DND-41 (cell line): ENCODE results near the gene TCF7L2.

ENCODE experiments used
- ATAC-seq: fragments of 200-7000 bp; cut with Tn5 transposase; 3 replicates; pipeline ENCODE4 v1.9.1; 2021; ENCODE audit warnings: low read depth; ENCODE audit not compliant: insufficient read depth
- DNase-seq: peaks from one replicate; pipeline ENCODE4 v3.0.0-alpha.2; 2020
- H2AFZ ChIP-seq: 2 replicates; pipeline ENCODE4 v1.6.0; 2012; ENCODE audit warnings: low read depth, low read length
- H3K27ac ChIP-seq: 2 replicates; pipeline ENCODE4 v1.5.1; 2012; ENCODE audit warnings: low read length, inconsistent platforms
- H3K27me3 ChIP-seq: fragments of 200-600 bp; sonication (generic); 2 replicates; pipeline ENCODE4 v1.6.0; 2012; ENCODE audit warnings: low read length, mild to moderate bottlenecking, inconsistent platforms; ENCODE audit not compliant: insufficient read depth, poor library complexity
- H3K36me3 ChIP-seq: 2 replicates; pipeline ENCODE4 v1.5.1; 2012; ENCODE audit warnings: low read length, inconsistent platforms; ENCODE audit not compliant: insufficient read depth
- H3K4me1 ChIP-seq: 2 replicates; pipeline ENCODE4 v1.5.1; 2012; ENCODE audit warnings: mild to moderate bottlenecking, low read length; ENCODE audit not compliant: insufficient read depth
- H3K4me2 ChIP-seq: 2 replicates; pipeline ENCODE4 v1.6.0; 2012; ENCODE audit warnings: mild to moderate bottlenecking, moderate library complexity, low read length, inconsistent platforms; ENCODE audit not compliant: insufficient read depth
- H3K4me3 ChIP-seq, 2 experiments: fragments of 200-600 bp in 1 of 2; shearing (Covaris generic) in 1 of 2; 2 replicates each; pipeline ENCODE4 v1.5.1; 2012 to 2016; ENCODE audit warnings: inconsistent platforms in 2 of 2, low read length in 2 of 2, mild to moderate bottlenecking in 2 of 2, low read depth in 1 of 2, moderate library complexity in 1 of 2
- H3K79me2 ChIP-seq: 2 replicates; pipeline ENCODE4 v1.6.0; 2012; ENCODE audit warnings: low read length, inconsistent platforms; ENCODE audit not compliant: insufficient read depth
- H3K9ac ChIP-seq: 2 replicates; pipeline ENCODE4 v1.6.0; 2012; ENCODE audit warnings: low read depth, mild to moderate bottlenecking, inconsistent platforms, low read length, moderate library complexity
- H3K9me3 ChIP-seq: 2 replicates; pipeline ENCODE4 v1.5.1; 2012; ENCODE audit warnings: low read length, moderate library complexity, mild to moderate bottlenecking, inconsistent platforms; ENCODE audit not compliant: insufficient read depth, severe bottlenecking
- H4K20me1 ChIP-seq: 2 replicates; pipeline ENCODE4 v1.6.0; 2012; ENCODE audit warnings: low read length; ENCODE audit not compliant: insufficient read depth
- CTCF ChIP-seq: IDR thresholded peaks from 2 replicates; pipeline ENCODE4 v1.5.1; 2012; ENCODE audit warnings: borderline replicate concordance, low read length, moderate library complexity, mild to moderate bottlenecking; ENCODE audit not compliant: poor library complexity, severe bottlenecking; ENCODE audit errors: extremely low read depth
- EZH2 ChIP-seq: IDR thresholded peaks from 3 replicates; pipeline ENCODE4 v1.6.1; 2012; ENCODE audit warnings: borderline replicate concordance, low read depth, mild to moderate bottlenecking, moderate library complexity, low read length, inconsistent platforms; ENCODE audit not compliant: severe bottlenecking

Gene TCF7L2

GRCh38 chr10:112958275-112958995 is 8.4 kb downstream of the TCF7L2 start:
- no peak for TF ChIP-seq CTCF
- Histone ChIP-seq H2AFZ (no peak overlapping the region), H3K27ac (no peak overlapping the region), H3K9ac (no peak overlapping the region), H3K4me3 (no peak overlapping the region), H3K4me1 (peaks cover 22% of the 10 kb centered on the region), H3K27me3 (no peaks in the 10 kb centered on the region), H3K4me2 (no peak overlapping the region), H4K20me1 (peaks cover 27% of the 10 kb centered on the region), H3K36me3 (peaks cover 26% of the 10 kb centered on the region), H3K9me3 (no peaks in the 10 kb centered on the region), H3K79me2 (peaks cover 94% of the 10 kb centered on the region)
- ATAC-seq = no peak
- no peak for DNase-seq

GRCh38 chr10:112959207-112959838 is 9.3 kb downstream of the TCF7L2 start:
- peaks cover 14% of the 10 kb centered on the region for H3K4me1 ChIP-seq
- H3K9me3 ChIP-seq = no peaks in the 10 kb centered on the region
- no peak overlapping the region for H3K4me3 ChIP-seq
- H4K20me1 ChIP-seq = peaks cover 29% of the 10 kb centered on the region
- ATAC-seq = no peak
- no peak overlapping the region for H3K27ac ChIP-seq
- peaks cover 27% of the 10 kb centered on the region for H3K36me3 ChIP-seq
- H3K27me3 ChIP-seq = no peaks in the 10 kb centered on the region
- H3K9ac ChIP-seq = no peak overlapping the region
- H3K4me2 ChIP-seq = no peak overlapping the region
- H2AFZ ChIP-seq = no peak overlapping the region
- TF ChIP-seq CTCF (no peak), EZH2 (no peak)
- no peak for DNase-seq
- peaks cover 94% of the 10 kb centered on the region for H3K79me2 ChIP-seq

GRCh38 chr10:112960151-112960681 is 10.2 kb downstream of the TCF7L2 start:
- H3K9me3 ChIP-seq = no peaks in the 10 kb centered on the region
- no peak overlapping the region for H3K27ac ChIP-seq
- no peak overlapping the region for H3K4me2 ChIP-seq
- H3K79me2 ChIP-seq = peaks cover 93% of the 10 kb centered on the region
- H3K9ac ChIP-seq = no peak overlapping the region
- peaks cover 36% of the 10 kb centered on the region for H4K20me1 ChIP-seq
- DNase-seq (no peak), ATAC-seq (no peak)
- H3K4me1 ChIP-seq = peaks cover 9% of the 10 kb centered on the region
- no peak overlapping the region for H3K4me3 ChIP-seq
- no peaks in the 10 kb centered on the region for H3K27me3 ChIP-seq
- peaks cover 31% of the 10 kb centered on the region for H3K36me3 ChIP-seq
- no peak overlapping the region for H2AFZ ChIP-seq
- TF ChIP-seq CTCF (no peak), EZH2 (no peak)
